DND-41 (cell line): ENCODE measurements around the gene LAPTM5.

Source experiments
- ATAC-seq: fragments of 200-7000 bp; cut with Tn5 transposase; 3 replicates; pipeline ENCODE4 v1.9.1; 2021; ENCODE audit warnings: low read depth; ENCODE audit not compliant: insufficient read depth
- DNase-seq: peaks from one replicate; pipeline ENCODE4 v3.0.0-alpha.2; 2020
- H2AFZ ChIP-seq: 2 replicates; pipeline ENCODE4 v1.6.0; 2012; ENCODE audit warnings: low read depth, low read length
- H3K27ac ChIP-seq: 2 replicates; pipeline ENCODE4 v1.5.1; 2012; ENCODE audit warnings: low read length, inconsistent platforms
- H3K27me3 ChIP-seq: fragments of 200-600 bp; sonication (generic); 2 replicates; pipeline ENCODE4 v1.6.0; 2012; ENCODE audit warnings: low read length, mild to moderate bottlenecking, inconsistent platforms; ENCODE audit not compliant: insufficient read depth, poor library complexity
- H3K36me3 ChIP-seq: 2 replicates; pipeline ENCODE4 v1.5.1; 2012; ENCODE audit warnings: low read length, inconsistent platforms; ENCODE audit not compliant: insufficient read depth
- H3K4me1 ChIP-seq: 2 replicates; pipeline ENCODE4 v1.5.1; 2012; ENCODE audit warnings: mild to moderate bottlenecking, low read length; ENCODE audit not compliant: insufficient read depth
- H3K4me2 ChIP-seq: 2 replicates; pipeline ENCODE4 v1.6.0; 2012; ENCODE audit warnings: mild to moderate bottlenecking, moderate library complexity, low read length, inconsistent platforms; ENCODE audit not compliant: insufficient read depth
- H3K4me3 ChIP-seq, 2 experiments: fragments of 200-600 bp in 1 of 2; shearing (Covaris generic) in 1 of 2; 2 replicates each; pipeline ENCODE4 v1.5.1; 2012 to 2016; ENCODE audit warnings: inconsistent platforms in 2 of 2, low read length in 2 of 2, mild to moderate bottlenecking in 2 of 2, low read depth in 1 of 2, moderate library complexity in 1 of 2
- H3K79me2 ChIP-seq: 2 replicates; pipeline ENCODE4 v1.6.0; 2012; ENCODE audit warnings: low read length, inconsistent platforms; ENCODE audit not compliant: insufficient read depth
- H3K9ac ChIP-seq: 2 replicates; pipeline ENCODE4 v1.6.0; 2012; ENCODE audit warnings: low read depth, mild to moderate bottlenecking, inconsistent platforms, low read length, moderate library complexity
- H3K9me3 ChIP-seq: 2 replicates; pipeline ENCODE4 v1.5.1; 2012; ENCODE audit warnings: low read length, moderate library complexity, mild to moderate bottlenecking, inconsistent platforms; ENCODE audit not compliant: insufficient read depth, severe bottlenecking
- H4K20me1 ChIP-seq: 2 replicates; pipeline ENCODE4 v1.6.0; 2012; ENCODE audit warnings: low read length; ENCODE audit not compliant: insufficient read depth
- CTCF ChIP-seq: IDR thresholded peaks from 2 replicates; pipeline ENCODE4 v1.5.1; 2012; ENCODE audit warnings: borderline replicate concordance, low read length, moderate library complexity, mild to moderate bottlenecking; ENCODE audit not compliant: poor library complexity, severe bottlenecking; ENCODE audit errors: extremely low read depth
- EZH2 ChIP-seq: IDR thresholded peaks from 3 replicates; pipeline ENCODE4 v1.6.1; 2012; ENCODE audit warnings: borderline replicate concordance, low read depth, mild to moderate bottlenecking, moderate library complexity, low read length, inconsistent platforms; ENCODE audit not compliant: severe bottlenecking

LAPTM5 gene

GRCh38 chr1:30758121-30758688 is 631 bp upstream of the LAPTM5 start:
- Histone ChIP-seq H3K4me1 (peaks cover 41% of the 10 kb centered on the region), H3K27ac (peak overlapping the region; percentile 90), H3K4me3 (peak overlapping the region in 1 of 2 experiments; percentile 74; a peak in 1 of 4 replicates), H3K36me3 (no peaks in the 10 kb centered on the region), H3K9ac (peak overlapping the region; percentile 68; the same call in 1 of the 2 replicates), H3K79me2 (peaks cover 27% of the 10 kb centered on the region), H3K4me2 (peak overlapping the region; percentile 76), H3K27me3 (no peaks in the 10 kb centered on the region), H3K9me3 (no peaks in the 10 kb centered on the region), H4K20me1 (peaks cover 9% of the 10 kb centered on the region), H2AFZ (no peak overlapping the region)
- ATAC-seq (no peak), DNase-seq (no peak)
- TF ChIP-seq CTCF (no peak), EZH2 (no peak)

- H3K27ac ChIP-seq: peak overlapping the region; percentile 90
- H2AFZ ChIP-seq: peak overlapping the region; percentile 74
- peak; percentile 87 for DNase-seq
- peak overlapping the region; percentile 68 for H3K9ac ChIP-seq
- peaks cover 9% of the 10 kb centered on the region for H4K20me1 ChIP-seq
- H3K4me1 ChIP-seq: peaks cover 44% of the 10 kb centered on the region
- no peaks in the 10 kb centered on the region for H3K36me3 ChIP-seq
- H3K4me2 ChIP-seq: peak overlapping the region; percentile 76
- H3K79me2 ChIP-seq: peaks cover 33% of the 10 kb centered on the region
- peak overlapping the region; percentile 40 to 74 for H3K4me3 ChIP-seq
- TF ChIP-seq EZH2: no peak
- no peak for TF ChIP-seq CTCF
- no peaks in the 10 kb centered on the region for H3K9me3 ChIP-seq
- ATAC-seq: peak; percentile 93
- no peaks in the 10 kb centered on the region for H3K27me3 ChIP-seq
Measured at GRCh38 chr1:30756545-30757351, 826 bp downstream of the LAPTM5 start.

- Histone ChIP-seq H3K36me3 (no peaks in the 10 kb centered on the region), H3K4me1 (peaks cover 49% of the 10 kb centered on the region), H3K27ac (peak overlapping the region; percentile 90), H2AFZ (no peak overlapping the region), H3K4me2 (peak overlapping the region; percentile 76), H4K20me1 (peaks cover 9% of the 10 kb centered on the region), H3K9ac (peak overlapping the region; percentile 68), H3K4me3 (peak overlapping the region in 1 of 2 experiments; percentile 74; a peak in 2 of 4 replicates), H3K9me3 (no peaks in the 10 kb centered on the region), H3K79me2 (peaks cover 34% of the 10 kb centered on the region), H3K27me3 (no peaks in the 10 kb centered on the region)
- peak; percentile 2; the same call in 2 of the 3 replicates for ATAC-seq
- DNase-seq: no peak
- TF ChIP-seq CTCF (no peak), EZH2 (no peak)
Measured at GRCh38 chr1:30756206-30756544, 1.4 kb downstream of the LAPTM5 start.
